GM21360 (cell line): Measurements from ENCODE around the gene ARMC3.
"Not testable (repeated sequence)": the region's sequence is repeated elsewhere in the genome, so short reads cannot be mapped to it uniquely, and the experiment has no call there.

ENCODE experiments used
- ATAC-seq: cut with Tn5 transposase; IDR thresholded peaks from one replicate; pipeline ENCODE4 v1.9.1; 2021; ENCODE audit warnings: mild to moderate bottlenecking, moderate library complexity; ENCODE audit not compliant: unreplicated experiment

ARMC3 gene

GRCh38 chr10:23070092-23070912 is 142.4 kb downstream of the ARMC3 start:
- not testable (repeated sequence) for ATAC-seq

- ATAC-seq = peak; percentile 61
Observed at GRCh38 chr10:23070913-23071218, 143.0 kb downstream of the ARMC3 start.

GRCh38 chr10:23072593-23072992 is 144.7 kb downstream of the ARMC3 start:
- ATAC-seq = not testable (repeated sequence)

GRCh38 chr10:23073527-23073926 is 145.7 kb downstream of the ARMC3 start:
- ATAC-seq = no peak

GRCh38 chr10:23075672-23076071 is 147.8 kb downstream of the ARMC3 start:
- ATAC-seq = no peak

- no peak for ATAC-seq
Observed at GRCh38 chr10:23078114-23078513, 150.3 kb downstream of the ARMC3 start.

- ATAC-seq = no peak
Observed at GRCh38 chr10:23079700-23080099, 151.8 kb downstream of the ARMC3 start.

- ATAC-seq = no peak
Observed at GRCh38 chr10:23080262-23080661, 152.4 kb downstream of the ARMC3 start.

- ATAC-seq = no peak
Observed at GRCh38 chr10:23081221-23081750, 153.4 kb downstream of the ARMC3 start.

- ATAC-seq = no peak
Observed at GRCh38 chr10:23081891-23082290, 154.0 kb downstream of the ARMC3 start.
